Stimulated activated CD8-positive, alpha-beta memory T cell treated with anti-CD3 and anti-CD28 coated beads, Interleukin-4, amount 100 ng/mL, for 24 hours (primary cell): ENCODE results near the gene SLC39A11.
"Not testable (repeated sequence)": the region's sequence is repeated elsewhere in the genome, so short reads cannot be mapped to it uniquely, and the experiment has no call there.

Experiments
- DNase-seq: peaks from one replicate; pipeline ENCODE4 v3.0.0-alpha.2; 2020; ENCODE audit warnings: low read depth

Gene SLC39A11

GRCh38 chr17:72713701-72714100, 378.8 kb downstream of the SLC39A11 start:
- DNase-seq = no peak

GRCh38 chr17:72711521-72712310, 380.8 kb downstream of the SLC39A11 start:
- no peak for DNase-seq

- no peak for DNase-seq
These were observed 381.7 kb downstream of the SLC39A11 start for GRCh38 chr17:72710834-72711233.

- DNase-seq = no peak
These were observed 382.3 kb downstream of the SLC39A11 start for GRCh38 chr17:72710202-72710601.

- DNase-seq = not testable (repeated sequence)
These were observed 383.8 kb downstream of the SLC39A11 start for GRCh38 chr17:72708682-72709081.

- DNase-seq = no peak
These were observed 384.6 kb downstream of the SLC39A11 start for GRCh38 chr17:72707881-72708280.

- DNase-seq = no peak
These were observed 386.0 kb downstream of the SLC39A11 start for GRCh38 chr17:72706396-72706981.

GRCh38 chr17:72705905-72706395, 386.5 kb downstream of the SLC39A11 start:
- no peak for DNase-seq

GRCh38 chr17:72702998-72703397, 389.5 kb downstream of the SLC39A11 start:
- DNase-seq = no peak

GRCh38 chr17:72702136-72702735, 390.3 kb downstream of the SLC39A11 start:
- no peak for DNase-seq

GRCh38 chr17:72700226-72700625, 392.3 kb downstream of the SLC39A11 start:
- no peak for DNase-seq

GRCh38 chr17:72699545-72699944, 392.9 kb downstream of the SLC39A11 start:
- DNase-seq = no peak

- no peak for DNase-seq
These were observed 394.8 kb downstream of the SLC39A11 start for GRCh38 chr17:72697602-72698146.

- no peak for DNase-seq
These were observed 395.8 kb downstream of the SLC39A11 start for GRCh38 chr17:72696721-72697120.

GRCh38 chr17:72696156-72696555, 396.3 kb downstream of the SLC39A11 start:
- no peak for DNase-seq

GRCh38 chr17:72693956-72694355, 398.5 kb downstream of the SLC39A11 start:
- no peak for DNase-seq

- DNase-seq = no peak
These were observed 399.2 kb downstream of the SLC39A11 start for GRCh38 chr17:72693151-72693878.

GRCh38 chr17:72692676-72693075, 399.8 kb downstream of the SLC39A11 start:
- no peak for DNase-seq

GRCh38 chr17:72691586-72691985, 400.9 kb downstream of the SLC39A11 start:
- no peak for DNase-seq

GRCh38 chr17:72691017-72691416, 401.5 kb downstream of the SLC39A11 start:
- no peak for DNase-seq

GRCh38 chr17:72687886-72688285, 404.6 kb downstream of the SLC39A11 start:
- no peak for DNase-seq

GRCh38 chr17:72684405-72685020, 408.0 kb downstream of the SLC39A11 start:
- DNase-seq = no peak
